ENCODE data around the gene GPRIN1. TPM values are rescaled to one million over a fixed set of nuclear protein-coding genes. Genes with fewer than 3 reads are reported as not detected.

The GPRIN1 gene
- polyA plus RNA-seq, 3 donors: 1.7 to 1.8 (median 1.7) TPM

Other genes starting within 250 kb of the GPRIN1 start
- gene KIAA1191, start 248.4 kb downstream of the GPRIN1 start, polyA plus RNA-seq (ENCODE audit: insufficient read length in 3 of 3): 100 to 1,000 TPM; 134 to 160 (median 147) TPM
- 10 to 100 TPM in 2 of 3 donors, 1 to 10 TPM in 1; 10.0 to 11.1 (median 10.6) TPM for gene ARL10, start 244.7 kb downstream of the GPRIN1 start, polyA plus RNA-seq (ENCODE audit: insufficient read length in 3 of 3)
- gene NOP16, start 221.6 kb downstream of the GPRIN1 start, polyA plus RNA-seq (ENCODE audit: insufficient read length in 3 of 3): 10 to 100 TPM; 25.4 to 27.9 (median 27.2) TPM
- gene HIGD2A, start 221.4 kb downstream of the GPRIN1 start, polyA plus RNA-seq (ENCODE audit: insufficient read length in 3 of 3): 100 to 1,000 TPM in 1 of 3 donors, 10 to 100 TPM in 2; 89.7 to 111 (median 94.5) TPM
- gene CLTB, start 193.6 kb downstream of the GPRIN1 start, polyA plus RNA-seq (ENCODE audit: insufficient read length in 3 of 3): 10 to 100 TPM; 45.8 to 59.0 (median 52.4) TPM
- gene FAF2, start 161.8 kb downstream of the GPRIN1 start, polyA plus RNA-seq (ENCODE audit: insufficient read length in 3 of 3): 10 to 100 TPM; 45.5 to 48.8 (median 47.5) TPM
- gene RNF44, start 72.8 kb downstream of the GPRIN1 start, polyA plus RNA-seq (ENCODE audit: insufficient read length in 3 of 3): 10 to 100 TPM; 28.6 to 34.4 (median 32.1) TPM
- gene CDHR2, start 60.8 kb downstream of the GPRIN1 start, polyA plus RNA-seq (ENCODE audit: insufficient read length in 3 of 3): 10 to 100 TPM; 18.9 to 23.1 (median 20.2) TPM
- not detected for gene SNCB, start 20.4 kb upstream of the GPRIN1 start, polyA plus RNA-seq (ENCODE audit: insufficient read length in 3 of 3)
- not detected for gene EIF4E1B, start 20.5 kb upstream of the GPRIN1 start, polyA plus RNA-seq (ENCODE audit: insufficient read length in 3 of 3)
- 10 to 100 TPM; 25.7 to 31.1 (median 30.5) TPM for gene TSPAN17, start 37.3 kb upstream of the GPRIN1 start, polyA plus RNA-seq (ENCODE audit: insufficient read length in 3 of 3)
- under 1 TPM; 0.10 to 0.14 (median 0.10) TPM for gene UNC5A, start 200.4 kb upstream of the GPRIN1 start, polyA plus RNA-seq (ENCODE audit: insufficient read length in 3 of 3)

All from right renal cortex interstitium (tissue), 3 donors.